GM18873 (cell line): ENCODE measurements around the gene PLXNA2.

ENCODE experiments used
- ATAC-seq: cut with Tn5 transposase; IDR thresholded peaks from one replicate; pipeline ENCODE4 v1.9.1; 2021; ENCODE audit warnings: mild to moderate bottlenecking, moderate library complexity, moderate number of reproducible peaks; ENCODE audit not compliant: unreplicated experiment, low FRiP score

Gene PLXNA2

DNA sequence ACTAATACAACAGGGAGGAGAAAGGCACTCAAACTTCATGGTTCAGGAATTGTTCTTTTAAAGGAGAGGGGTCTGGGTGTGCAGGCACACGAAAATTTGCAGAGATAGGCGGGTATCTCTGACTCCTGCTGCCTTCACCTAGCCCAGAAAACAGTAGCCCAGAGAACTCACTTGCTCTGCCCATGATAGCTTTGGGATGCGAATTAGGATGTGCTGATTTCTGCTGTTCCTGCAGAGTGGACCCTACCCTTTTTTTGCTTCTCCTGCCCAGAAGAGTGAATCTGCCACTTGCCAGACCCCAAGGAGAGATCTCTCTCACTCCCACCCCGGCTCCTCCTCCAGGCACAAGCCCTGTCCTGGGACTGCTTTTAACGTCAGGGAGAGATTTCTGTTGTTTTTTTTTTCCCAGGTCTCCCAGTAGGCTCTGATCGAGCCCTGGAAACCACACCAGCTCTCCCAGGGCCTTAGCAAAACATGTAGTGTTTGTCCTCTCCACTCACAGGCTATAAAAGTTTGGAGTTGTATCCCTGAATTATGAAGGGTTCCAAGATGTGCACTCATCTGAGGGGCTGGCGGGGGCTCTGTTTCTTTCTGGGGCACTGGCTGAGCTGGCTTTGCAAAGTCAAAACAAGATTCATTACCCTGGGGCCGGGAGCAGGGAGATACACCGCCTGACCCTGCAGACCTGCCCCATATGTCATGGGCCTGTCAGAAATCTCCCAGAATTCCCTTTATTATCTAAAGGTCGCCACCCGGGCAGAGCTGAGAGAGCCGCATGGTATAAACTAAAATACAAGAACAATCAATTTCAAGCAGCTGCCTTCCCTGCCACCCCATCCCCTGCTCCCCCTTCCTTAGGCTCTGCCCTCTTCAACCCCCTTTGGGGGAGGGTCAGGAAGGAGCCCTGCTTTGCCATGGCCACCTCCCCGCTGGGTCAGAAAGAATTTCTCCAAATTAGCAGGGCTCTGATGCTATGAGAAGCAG lies 17.9 kb downstream of the PLXNA2 start:
- ATAC-seq: no peak

DNA sequence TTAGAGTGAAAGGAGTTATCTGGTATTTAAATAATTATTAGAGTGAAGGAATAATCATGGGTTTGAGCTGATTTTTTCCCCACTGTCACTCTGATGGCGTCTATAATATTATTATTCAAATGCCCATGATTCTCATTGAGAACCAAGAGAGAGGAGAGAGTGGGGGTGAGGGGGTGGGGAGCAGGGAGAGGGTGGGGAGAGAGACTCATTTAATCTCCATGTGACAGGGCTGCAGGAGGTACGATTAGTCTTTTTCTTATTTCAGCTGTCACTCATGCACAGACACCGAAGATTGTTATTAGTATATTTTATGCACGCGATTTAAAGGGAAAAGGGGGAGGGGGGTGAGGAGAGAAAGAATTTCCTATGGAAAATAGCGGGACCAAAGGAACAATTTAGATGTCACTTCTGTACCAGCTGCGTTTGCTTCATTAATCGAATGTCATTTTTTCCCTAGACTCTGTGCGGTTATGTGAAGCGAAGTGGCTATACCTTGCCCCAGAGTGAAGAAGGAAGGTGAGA lies 19.9 kb downstream of the PLXNA2 start:
- no peak for ATAC-seq

DNA sequence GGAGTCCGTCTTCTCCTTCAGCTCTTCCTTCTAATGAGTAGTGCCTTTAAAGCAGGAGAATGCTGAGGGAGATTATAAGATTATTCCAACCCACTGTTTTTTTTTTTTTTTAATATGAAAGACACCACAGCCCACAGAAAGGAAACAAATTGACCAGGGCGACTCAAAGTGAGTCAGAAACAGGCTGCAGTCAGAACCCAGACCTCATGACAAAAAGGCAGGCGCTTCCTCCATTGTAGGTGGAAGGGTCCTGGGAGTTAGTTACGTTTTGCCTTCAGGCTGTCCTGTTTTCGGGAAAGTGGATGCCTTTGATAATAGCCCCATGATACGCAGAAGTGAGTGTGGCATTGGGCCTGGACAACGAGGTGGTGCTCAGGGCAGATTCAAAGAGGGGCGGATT lies 21.0 kb downstream of the PLXNA2 start:
- ATAC-seq: no peak

DNA sequence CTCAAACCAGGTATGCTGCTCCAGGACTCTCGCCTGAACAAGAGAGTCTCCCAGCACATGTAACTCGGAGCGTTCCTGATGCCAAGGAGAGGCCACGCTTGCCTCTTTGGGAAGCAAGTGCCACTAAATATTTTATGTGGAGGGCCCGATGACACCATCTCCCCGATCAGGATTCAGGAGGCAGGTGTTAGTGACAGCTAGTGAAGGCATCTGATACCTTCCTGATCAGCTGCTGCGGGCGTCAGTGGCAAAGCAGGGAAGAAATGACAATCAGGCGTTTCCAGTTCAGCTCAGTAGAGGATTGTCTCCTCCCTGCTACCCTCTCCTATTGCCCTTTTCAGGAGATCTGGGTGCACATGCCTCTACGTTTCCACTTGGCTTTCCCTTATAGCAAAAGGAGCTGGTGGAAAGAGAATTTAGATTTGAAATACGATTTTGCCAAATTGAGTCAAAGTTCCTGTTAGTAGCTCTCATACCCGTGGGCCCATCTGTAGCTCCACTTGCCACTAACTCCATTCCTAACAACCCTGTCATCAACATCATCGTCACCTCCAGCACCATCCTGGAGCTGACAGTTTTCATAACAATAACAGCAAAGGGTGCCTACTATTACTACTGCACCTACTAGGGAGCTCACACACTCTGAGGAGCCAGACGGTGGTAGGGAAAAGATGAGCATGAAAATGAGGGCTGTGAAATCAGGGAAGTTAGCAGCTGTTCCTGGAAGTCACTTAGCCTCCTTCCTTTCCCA lies 21.6 kb downstream of the PLXNA2 start:
- ATAC-seq: no peak

DNA sequence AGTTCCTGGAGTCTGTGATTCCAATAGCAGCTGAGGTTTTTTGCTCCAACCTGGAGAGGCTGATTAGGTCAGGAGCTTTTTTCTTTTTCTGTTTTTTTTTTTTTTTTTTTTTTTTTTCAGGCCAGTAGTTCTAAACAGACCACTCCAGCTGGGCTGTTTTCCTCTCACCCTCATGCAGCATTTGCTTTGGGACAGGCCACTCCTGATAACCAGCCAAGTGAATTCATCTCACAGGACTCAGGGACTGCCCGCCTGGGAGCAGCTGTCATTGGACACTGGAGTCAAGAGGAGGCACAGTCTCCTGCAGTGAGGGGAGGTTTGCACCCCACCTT lies 22.9 kb downstream of the PLXNA2 start:
- no peak for ATAC-seq

DNA sequence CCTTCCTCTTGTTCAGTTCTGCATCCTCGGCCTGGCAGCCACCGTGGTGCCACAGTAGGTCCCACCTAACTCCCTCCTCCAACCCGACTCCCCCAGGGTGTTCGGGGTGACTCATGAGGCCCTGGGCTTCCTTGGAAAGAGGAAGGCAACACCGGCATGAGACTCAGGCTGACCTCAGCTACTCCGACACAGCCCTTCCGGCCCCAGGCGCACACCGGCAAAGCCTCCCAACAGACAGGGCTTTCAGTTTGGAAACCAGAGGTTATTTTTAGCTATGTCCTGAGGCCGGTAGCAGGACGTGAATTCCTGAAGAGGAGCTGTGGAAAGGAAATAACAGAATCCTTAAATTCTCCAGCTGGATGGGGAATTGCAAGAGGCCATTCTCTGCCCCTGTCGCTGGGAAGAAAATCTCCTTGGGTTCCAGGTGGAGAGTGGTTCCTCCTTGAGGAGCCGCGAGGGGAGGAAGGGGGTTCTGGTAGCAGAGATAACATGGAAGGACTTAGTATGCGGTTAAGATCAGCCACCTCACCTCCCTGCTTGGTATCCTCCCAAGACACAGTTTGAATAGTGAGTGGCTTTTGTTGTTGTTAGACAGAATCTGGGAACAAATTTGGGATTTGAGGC lies 24.4 kb downstream of the PLXNA2 start:
- no peak for ATAC-seq

DNA sequence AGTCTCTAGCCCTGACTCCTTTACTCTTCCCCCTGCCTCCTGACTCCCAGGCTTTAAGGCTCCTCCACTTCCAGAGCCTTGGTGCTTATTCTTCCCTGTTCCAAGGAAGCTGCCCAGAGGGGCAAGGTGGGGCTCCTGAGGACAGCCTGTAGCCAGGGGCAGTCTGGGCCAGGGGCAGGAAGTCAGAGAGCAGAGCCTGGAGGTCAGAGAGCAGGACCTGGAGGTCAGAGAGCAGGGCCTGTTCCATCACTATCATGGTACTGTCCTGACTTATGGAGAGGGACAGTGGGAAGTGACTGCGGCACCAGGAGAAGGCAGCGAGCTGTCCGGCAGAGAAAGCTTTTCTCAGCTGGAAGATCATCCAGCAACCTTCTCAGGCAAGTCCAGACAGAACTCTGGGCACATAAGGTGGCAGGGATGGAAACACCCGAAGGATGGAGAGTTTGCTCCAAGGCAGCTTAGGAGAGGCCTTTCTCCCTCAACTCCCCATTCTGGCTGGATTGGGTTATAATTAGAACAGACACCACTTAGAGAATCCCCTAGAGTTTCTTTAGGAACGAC lies 25.0 kb downstream of the PLXNA2 start:
- ATAC-seq: no peak

DNA sequence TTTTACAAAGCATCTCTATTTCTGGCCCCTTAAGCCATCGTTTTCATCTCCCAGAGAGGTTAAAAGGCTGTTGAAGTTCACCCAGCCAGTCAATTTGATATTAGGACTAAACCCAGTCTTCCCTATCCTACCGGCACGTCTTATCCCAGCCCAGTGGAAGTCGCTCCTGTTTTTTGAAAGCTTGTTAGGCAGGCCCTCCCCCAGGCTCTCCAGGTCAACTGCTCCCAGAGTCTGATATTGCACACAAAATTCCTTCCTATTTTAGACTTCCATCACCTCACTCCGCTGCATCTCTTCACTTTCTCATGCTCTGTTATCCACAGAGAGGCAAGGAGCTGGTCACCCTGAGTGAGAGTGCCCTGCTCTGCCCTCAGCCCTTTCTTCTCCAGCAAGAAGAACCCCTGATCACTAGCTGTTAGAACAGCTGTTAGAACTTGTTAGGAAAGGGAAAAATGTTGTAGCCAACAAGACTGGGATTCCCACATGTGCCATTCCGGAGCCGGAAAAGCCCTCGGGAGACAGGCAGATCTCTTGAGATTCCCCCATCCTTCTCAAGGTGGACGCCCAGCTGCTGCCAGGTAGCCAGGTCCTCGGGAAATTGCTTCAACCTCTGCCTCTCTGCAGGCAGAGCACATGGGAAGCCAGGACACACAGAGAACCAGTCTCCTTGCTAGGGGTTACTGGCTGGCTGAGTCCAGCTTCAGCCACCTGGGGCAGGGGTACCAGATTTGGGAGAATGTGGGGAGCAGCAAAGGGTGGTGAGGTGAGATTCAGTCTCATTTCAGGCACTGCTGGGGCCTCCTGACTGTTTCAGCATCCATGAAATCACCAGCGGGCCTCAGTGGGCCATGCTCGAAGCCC lies 25.7 kb downstream of the PLXNA2 start:
- no peak for ATAC-seq

DNA sequence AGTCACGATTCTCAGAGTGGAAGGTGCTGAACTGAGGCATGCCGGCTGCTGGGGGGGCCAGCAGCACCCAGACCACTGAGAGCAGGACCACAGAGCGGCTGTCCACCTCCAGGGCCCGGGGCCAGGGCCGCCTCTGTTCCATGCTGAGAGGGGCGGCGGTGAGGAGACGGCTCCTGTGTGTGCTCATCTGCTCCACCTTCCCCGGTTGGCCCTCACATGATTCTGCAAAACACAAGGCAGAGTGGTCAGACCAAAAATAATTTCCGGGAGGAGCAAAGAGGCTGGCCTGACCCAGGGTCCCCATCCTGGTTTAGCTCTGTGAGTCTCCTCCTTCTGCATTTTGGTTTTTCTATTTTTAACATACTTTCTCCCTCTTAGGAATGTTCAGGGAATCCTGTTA lies 26.4 kb downstream of the PLXNA2 start:
- no peak for ATAC-seq

DNA sequence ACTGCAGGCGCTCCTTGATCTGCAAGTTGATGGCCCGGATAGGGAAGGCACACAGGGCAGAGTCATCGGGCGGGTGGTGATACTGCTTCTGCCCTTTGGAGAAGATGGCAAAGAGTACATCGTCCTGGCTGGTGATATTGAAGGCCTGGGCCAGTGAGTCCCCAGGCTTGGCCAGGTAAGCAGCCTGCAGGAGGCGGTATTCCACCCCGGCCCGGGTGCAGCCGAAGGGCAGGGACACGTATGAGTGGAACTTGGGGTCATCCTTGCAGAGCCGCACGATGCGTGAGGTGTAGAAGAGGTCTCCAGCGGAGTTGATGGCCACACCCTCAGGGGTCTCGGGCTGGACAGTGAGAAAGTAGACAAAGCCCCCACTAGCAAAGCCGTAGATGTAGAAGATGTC lies 27.4 kb downstream of the PLXNA2 start:
- ATAC-seq: no peak

DNA sequence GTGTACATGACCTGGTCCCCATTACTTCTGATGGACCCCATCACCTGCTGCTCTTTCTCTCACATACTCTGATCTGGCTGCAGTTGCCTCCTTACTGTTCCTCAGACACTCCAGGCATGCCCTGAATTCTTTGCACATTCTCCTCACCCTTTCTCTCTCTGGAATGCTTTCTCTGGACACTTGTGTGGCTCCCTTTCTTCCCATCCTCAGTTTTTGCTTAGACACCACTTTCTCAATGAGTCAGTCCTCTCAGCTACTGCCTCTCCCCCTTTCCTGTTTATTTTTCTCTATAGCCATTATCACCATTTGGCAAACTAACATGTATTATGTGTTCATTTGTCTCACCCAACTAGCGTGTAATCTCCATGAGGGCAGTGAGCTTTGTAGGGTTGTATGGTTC lies 28.1 kb downstream of the PLXNA2 start:
- no peak for ATAC-seq

DNA sequence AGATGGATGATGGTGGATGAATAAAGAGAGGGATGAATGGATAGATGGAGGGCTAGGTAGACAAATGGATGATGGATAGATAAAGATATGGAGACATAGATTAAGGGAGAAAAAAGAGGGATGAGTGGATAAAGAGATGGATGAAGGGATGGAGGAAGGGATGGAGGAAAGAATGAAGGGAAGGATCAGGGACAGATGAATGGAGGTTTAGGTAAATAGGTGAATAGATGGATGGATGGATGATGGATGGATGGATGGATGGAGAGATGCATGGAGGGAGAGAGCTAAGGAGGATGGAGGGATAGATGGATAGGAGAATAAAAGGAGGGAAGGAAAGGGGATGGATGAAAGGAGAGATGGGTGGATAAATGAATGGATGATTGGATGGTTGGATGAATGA lies 28.8 kb downstream of the PLXNA2 start:
- ATAC-seq: no peak

DNA sequence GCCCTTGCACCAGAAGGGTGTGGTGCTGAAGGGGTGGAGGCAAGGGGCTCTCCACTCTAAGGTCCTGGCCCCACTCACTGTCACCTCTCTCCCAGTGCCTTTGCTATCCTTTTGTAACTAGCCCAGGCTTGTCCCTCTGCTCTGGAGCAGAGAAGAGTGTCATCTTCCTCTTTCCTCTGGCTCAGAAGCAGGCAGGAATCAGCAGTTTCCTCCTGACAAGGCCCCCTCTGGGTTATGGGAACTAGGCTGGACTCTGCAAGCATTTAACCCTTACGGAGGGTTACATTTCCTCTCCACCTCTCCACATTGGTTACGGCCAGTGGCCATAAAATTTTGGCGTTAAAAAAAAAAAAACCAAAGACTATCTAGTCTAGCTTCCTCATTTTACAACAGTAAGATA lies 30.4 kb downstream of the PLXNA2 start:
- no peak for ATAC-seq

DNA sequence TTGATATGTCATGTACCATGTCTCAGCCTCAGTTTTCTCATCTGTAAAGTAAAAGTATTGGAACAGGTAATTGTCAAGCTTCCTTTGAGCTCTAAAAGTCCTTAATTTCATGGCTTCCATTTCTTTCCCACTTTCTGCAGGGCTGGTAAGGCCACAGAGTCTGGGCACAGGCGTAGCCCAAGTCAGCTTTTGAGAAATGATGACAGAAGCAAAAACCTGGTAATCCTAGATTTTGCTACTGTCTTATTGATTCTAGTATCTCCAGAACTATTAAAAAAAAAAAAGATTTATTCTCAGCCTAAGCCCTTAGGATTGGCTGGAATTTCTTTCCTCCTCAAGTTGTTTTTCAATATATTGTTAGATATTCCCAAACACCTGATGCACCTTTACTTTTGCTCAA lies 31.3 kb downstream of the PLXNA2 start:
- ATAC-seq: no peak

DNA sequence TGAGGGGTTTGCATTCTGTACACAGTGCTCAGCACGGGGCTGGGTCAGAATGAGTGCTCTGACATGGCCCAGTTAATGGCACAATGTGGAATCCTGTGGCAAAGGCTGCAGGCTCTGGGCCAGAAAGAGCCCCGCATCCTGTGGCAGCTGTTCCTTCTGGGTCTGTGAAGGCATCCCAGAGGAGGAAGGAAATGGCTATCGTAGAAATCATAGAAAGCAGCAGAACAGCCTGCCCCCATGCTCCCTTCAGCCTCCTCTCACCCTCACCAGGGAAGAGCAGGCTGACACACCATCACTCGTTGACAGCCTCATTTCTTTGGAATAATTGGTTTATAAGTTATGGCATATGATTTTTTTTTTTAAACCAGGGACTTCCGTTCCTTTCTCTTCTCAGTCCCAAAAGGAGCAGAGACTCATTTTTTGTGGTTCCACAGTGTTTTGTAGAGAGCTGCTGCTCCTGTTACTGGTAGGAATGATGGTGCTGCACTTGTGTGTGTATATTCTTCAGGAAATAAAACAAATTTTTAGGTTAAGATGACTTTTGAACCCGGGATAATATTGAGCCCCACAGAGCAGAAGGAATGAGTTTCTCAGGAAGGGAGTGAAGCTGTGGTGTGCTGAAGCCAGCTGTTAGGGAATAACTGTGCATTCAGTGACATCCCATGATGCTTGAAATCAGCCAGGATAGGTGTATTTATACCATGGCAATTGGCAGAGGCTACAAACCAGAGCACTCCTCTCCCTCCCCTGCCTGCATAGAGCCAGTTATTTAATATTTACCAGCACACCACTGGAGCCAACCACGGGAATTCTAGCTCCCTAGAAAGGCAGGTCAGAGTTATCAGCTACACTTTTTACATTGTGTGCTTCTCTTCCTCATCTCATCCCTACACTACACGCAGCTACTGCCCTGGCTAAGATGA lies 32.0 kb downstream of the PLXNA2 start:
- no peak for ATAC-seq

DNA sequence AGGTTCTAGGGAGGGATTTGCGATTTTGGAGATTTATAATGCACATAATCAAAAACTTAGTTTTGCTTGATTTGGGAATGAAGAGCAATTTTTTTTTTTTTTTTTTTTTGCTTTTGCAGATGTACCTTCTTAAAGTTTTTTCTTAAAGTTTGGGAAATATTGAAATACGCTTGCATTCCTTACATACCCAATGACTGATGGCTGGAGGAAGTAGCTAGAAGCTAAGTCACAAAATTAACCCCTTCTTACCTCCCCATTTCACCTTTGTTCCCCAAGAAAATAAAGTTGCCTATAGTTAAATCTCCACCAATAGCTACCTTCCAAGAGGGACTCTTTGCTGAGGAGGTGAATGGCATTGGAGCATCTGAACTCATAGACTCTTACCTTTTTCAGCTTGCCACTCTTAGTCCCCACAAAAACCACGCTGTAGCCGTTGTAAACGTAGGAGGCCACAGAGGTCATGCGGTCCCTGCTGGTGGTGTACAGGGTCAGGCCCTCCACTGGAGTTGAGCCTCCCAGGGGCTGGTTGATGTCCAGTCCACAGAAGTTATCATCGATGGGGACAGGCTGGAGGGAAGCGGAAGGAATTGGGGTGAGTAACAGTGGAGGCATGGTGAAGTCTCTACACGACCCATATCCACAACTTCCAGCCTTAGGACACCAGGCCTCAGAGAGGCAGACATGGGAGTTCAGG lies 34.1 kb downstream of the PLXNA2 start:
- no peak for ATAC-seq

DNA sequence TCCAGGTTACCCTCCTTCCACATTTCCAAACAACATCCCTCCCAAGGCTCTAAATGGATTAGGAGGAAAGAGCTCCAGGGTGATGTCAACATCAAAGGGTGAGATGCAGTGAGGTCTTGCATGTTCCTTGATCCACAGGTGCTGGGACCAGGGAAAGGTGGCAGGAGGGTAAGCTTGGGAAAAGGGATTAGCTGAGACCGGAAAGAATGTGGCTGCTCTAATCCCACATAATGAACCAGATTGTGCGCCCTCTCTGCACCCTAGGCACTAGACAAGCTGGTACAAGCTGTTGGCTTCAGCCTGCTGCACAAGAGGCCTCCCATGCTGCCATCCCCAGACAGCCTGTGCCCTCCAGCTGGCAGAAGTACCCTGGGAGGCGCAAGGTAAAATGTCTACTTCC lies 34.9 kb downstream of the PLXNA2 start:
- no peak for ATAC-seq

DNA sequence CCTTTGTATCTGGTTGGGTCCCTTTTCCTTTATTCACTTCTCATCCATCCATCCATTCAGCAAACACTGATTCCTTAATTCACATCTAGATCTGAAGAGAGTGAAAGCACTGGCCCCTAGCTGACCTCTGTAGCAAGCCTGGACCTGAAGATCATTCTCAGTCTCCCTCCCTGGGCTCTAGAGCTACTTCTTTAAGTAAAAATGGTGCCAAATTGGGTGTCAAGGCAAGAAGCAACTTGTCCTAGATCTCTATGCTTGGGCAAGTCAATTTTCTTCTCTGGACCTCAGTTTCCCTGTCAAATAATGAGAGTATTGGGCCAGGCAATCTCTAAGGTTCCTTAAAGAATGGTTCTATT lies 36.1 kb downstream of the PLXNA2 start:
- ATAC-seq: no peak
